Neural progenitor cell (in vitro differentiated cells): Measurements from ENCODE around the gene PAQR9.

Experiments used
- CTCF ChIP-seq: fragments of 200-600 bp; sonication (generic); IDR thresholded peaks from 2 replicates; pipeline ENCODE4 v1.5.1; 2017; ENCODE audit warnings: antibody characterized with exemption, mild to moderate bottlenecking
- EZH2 ChIP-seq: fragments of 200-600 bp; sonication (generic); IDR thresholded peaks from 2 replicates; pipeline ENCODE4 v1.6.1; 2017; ENCODE audit warnings: antibody characterized with exemption, mild to moderate bottlenecking, moderate library complexity

- TF ChIP-seq CTCF (no peak), EZH2 (no peak)
Measured at GRCh38 chr3:142929890-142930289, 33.6 kb downstream of the PAQR9 start.
